Activated naive CD4-positive, alpha-beta T cell treated with Interleukin-2 at 50 U/mL for 16 hours (primary cell): ENCODE results near the gene LARP1.

ENCODE experiments used
- DNase-seq: peaks from one replicate; pipeline ENCODE4 v3.0.0-alpha.2; 2020

The LARP1 gene

GRCh38 chr5:154862766-154863165, 107.6 kb downstream of the LARP1 start:
- DNase-seq, result no peak

GRCh38 chr5:154863291-154864080, 108.3 kb downstream of the LARP1 start:
- DNase-seq, result no peak

- DNase-seq, result no peak
Observed at GRCh38 chr5:154865466-154866184, 110.4 kb downstream of the LARP1 start.

GRCh38 chr5:154866841-154867240, 111.7 kb downstream of the LARP1 start:
- DNase-seq, result no peak
